Measurements from ENCODE around the gene SLC6A6. TPM values are rescaled to one million over a fixed set of nuclear protein-coding genes. Genes with fewer than 3 reads are reported as not detected.

SLC6A6 gene
- total and polyA plus RNA-seq, 10 donors = 3.4 to 150 (median 104) TPM

DNA sequence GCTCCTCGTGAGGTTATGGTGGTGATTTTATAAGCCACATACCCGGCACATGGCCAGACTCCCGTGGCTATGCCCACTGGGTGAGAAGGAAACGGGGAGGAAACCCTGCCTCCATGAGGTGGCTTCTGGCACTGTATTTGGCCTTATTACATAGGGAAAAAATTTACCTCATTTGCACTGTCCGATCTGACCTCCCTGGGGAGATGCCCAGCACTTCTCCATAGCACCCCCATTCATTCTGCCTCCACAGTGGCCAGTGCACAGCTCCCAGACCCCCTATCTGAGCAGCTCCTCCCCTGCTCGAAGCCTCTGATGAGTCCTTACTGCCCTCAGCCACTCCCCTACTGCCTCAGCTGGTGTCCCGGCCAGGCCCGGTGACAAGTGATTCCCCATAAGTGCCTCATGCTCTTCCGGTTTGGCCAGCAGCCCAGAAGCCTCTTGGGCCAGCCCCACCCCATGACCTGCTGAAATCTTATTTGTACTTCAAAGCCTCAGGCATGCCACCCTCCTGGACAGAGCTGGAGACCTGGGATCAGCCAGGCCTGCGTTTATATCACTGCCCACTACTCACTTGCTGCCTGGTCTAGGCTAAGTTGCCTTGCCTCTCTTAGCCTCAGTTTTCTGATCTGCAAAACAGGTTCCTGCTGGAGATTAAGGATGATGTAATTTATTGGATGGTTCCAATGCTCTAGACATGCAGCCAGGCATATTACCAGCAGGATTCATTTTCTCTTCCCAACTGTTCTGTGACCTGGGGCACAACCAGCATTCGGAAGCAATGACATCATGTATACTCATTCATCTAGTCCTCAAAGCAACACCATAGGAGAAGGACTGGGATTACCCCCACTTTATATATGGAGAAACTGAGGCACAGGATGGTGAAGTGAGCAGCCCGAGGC is 30.6 kb upstream of the SLC6A6 start:
- WGBS, 5 donors = 26 to 49% (median 31%) methylated on average over 12 of the region's 12 CpGs

DNA sequence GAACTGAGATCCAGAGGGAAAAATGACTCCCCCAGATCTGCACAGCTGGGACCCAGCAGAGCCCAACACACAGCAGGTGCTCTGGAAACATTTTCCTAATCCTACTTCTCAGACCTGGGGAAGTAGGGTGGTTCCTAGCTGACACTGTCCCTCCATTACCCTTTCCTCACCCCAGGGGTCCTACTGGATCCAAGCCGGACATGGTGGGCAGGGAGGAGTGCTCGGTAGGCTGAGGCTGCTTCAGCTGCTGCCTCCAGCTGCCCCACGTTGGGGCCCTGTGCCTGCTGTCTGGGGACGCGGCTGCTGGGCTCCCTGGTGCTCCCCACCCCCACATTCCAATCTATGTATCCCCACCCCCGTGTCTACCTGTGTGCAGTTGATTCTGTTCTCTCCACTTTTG is 29.8 kb upstream of the SLC6A6 start:
- H3K9me3 ChIP-seq = no peaks in the 10 kb centered on the region
- no peak overlapping the region for H3K4me3 ChIP-seq
- peaks cover 8 to 85% (median 38%) of the 10 kb centered on the region in 6 donors for H3K4me1 ChIP-seq
- H3K36me3 ChIP-seq = no peaks in the 10 kb centered on the region
- H3K27ac ChIP-seq = peak overlapping the region in 3 of 8 donors; percentile 65 to 78 (median 69)
- 73 to 94% (median 85%) methylated on average over 4 to 6 of the region's 6 CpGs for WGBS, 5 donors
- H3K27me3 ChIP-seq (replicated peaks in 1 of 7) = peaks cover 0 to 5% (median 0%) of the 10 kb centered on the region in 7 donors
- intact Hi-C loops (cut with DNase I; ENCODE audit: low total_unique reads) = no loop called here
- DNase-seq = no peak
- no peak for TF ChIP-seq POLR2A (IDR thresholded peaks at IDR 0.05)
- TF ChIP-seq, protein P1, sequence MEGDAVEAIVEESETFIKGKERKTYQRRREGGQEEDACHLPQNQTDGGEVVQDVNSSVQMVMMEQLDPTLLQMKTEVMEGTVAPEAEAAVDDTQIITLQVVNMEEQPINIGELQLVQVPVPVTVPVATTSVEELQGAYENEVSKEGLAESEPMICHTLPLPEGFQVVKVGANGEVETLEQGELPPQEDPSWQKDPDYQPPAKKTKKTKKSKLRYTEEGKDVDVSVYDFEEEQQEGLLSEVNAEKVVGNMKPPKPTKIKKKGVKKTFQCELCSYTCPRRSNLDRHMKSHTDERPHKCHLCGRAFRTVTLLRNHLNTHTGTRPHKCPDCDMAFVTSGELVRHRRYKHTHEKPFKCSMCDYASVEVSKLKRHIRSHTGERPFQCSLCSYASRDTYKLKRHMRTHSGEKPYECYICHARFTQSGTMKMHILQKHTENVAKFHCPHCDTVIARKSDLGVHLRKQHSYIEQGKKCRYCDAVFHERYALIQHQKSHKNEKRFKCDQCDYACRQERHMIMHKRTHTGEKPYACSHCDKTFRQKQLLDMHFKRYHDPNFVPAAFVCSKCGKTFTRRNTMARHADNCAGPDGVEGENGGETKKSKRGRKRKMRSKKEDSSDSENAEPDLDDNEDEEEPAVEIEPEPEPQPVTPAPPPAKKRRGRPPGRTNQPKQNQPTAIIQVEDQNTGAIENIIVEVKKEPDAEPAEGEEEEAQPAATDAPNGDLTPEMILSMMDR (IDR thresholded peaks at IDR 0.05 in 8 of 11, conservative IDR thresholded peaks at IDR 0.05 in 3 of 11) = no peak
- no peak for TF ChIP-seq POLR2AphosphoS5 (IDR thresholded peaks at IDR 0.05)

More for the DNA sequence above, 30.6 kb upstream of the SLC6A6 start:
- H3K9me3 ChIP-seq = no peaks in the 10 kb centered on the region
- no peak for TF ChIP-seq POLR2A (IDR thresholded peaks at IDR 0.05)
- TF ChIP-seq, protein P1 (IDR thresholded peaks at IDR 0.05 in 8 of 11, conservative IDR thresholded peaks at IDR 0.05 in 3 of 11) = no peak
- peak; percentile 63 to 79 (median 73) for TF ChIP-seq POLR2AphosphoS5 (IDR thresholded peaks at IDR 0.05)
- H3K27ac ChIP-seq = peak overlapping the region in 6 of 8 donors; percentile 12 to 78 (median 63)
- peaks cover 0 to 5% (median 0%) of the 10 kb centered on the region in 7 donors for H3K27me3 ChIP-seq (replicated peaks in 1 of 7)
- H3K4me3 ChIP-seq = no peak overlapping the region
- intact Hi-C loops (cut with DNase I; ENCODE audit: low total_unique reads) = no loop called here
- H3K4me1 ChIP-seq = peaks cover 6 to 77% (median 30%) of the 10 kb centered on the region in 6 donors
- DNase-seq = peak; percentile 90
- H3K36me3 ChIP-seq = no peaks in the 10 kb centered on the region

DNA sequence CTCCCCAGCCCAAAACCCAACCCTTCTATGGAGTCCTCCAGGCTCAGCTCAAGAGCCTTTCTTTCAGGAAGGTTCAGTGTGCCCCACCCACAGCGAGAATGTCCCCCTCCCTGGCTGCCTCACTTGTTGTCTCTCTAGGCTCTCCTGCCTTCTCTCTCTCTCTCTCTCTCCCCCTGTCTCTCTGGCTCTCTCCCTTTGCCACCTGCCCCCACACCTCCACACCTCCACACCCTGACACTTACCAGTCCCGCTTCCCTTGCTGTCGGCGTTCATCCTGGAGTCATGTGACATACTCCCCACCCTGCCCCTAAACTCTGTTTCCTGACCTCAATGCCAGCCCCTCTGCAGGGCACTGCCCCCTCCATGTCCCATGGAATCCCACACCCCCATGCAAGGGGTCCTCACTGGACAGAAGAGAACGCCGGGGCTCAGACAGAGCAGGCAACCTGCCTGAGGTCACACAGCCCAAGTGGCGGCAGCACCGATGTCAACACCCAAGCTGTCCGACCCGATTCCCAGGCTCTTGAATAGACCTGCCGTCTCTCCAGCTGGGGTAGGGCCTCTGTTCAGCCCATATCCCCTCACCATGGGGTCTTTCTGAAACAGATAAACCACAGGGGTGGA is 28.5 kb upstream of the SLC6A6 start:
- H3K9me3 ChIP-seq = no peaks in the 10 kb centered on the region
- H3K4me3 ChIP-seq = no peak overlapping the region
- no peaks in the 10 kb centered on the region for H3K36me3 ChIP-seq
- peaks cover 9 to 97% (median 47%) of the 10 kb centered on the region in 6 donors for H3K4me1 ChIP-seq
- intact Hi-C loops (cut with DNase I; ENCODE audit: low total_unique reads) = no loop called here
- H3K27ac ChIP-seq = no peak overlapping the region
- TF ChIP-seq, protein P1 (IDR thresholded peaks at IDR 0.05 in 8 of 11, conservative IDR thresholded peaks at IDR 0.05 in 3 of 11) = no peak
- WGBS, 5 donors = 78 to 83% (median 81%) methylated on average over 8 to 11 of the region's 11 CpGs
- no peak for DNase-seq
- H3K27me3 ChIP-seq (replicated peaks in 1 of 7) = peaks cover 0 to 5% (median 0%) of the 10 kb centered on the region in 7 donors

DNA sequence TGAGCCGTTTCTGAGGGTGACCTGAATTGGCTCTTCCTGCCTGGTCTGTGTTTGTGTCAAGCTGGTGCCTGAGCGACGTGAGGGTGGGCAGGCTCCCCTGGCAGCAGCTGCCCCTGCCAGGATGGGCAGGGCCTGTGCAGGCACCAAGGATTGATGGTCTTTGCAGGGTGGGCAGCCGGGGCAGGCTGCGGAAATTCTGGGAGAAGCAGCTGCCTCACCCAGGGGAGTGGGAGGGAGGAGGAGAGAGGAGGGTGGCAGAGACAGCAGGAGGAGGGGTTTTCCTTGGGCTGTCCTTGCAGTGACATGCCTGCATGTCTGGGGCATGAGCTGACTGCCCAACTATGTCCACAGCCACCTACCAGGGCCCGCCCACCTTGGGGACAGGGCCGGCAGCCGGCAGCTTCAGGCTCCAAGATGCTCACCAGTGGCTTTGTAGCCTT is 27.9 kb upstream of the SLC6A6 start:
- no peaks in the 10 kb centered on the region for H3K9me3 ChIP-seq
- DNase-seq = no peak
- intact Hi-C loops (cut with DNase I; ENCODE audit: low total_unique reads) = no loop called here
- no peak overlapping the region for H3K27ac ChIP-seq
- peaks cover 0 to 5% (median 0%) of the 10 kb centered on the region in 7 donors for H3K27me3 ChIP-seq (replicated peaks in 1 of 7)
- peaks cover 9 to 96% (median 47%) of the 10 kb centered on the region in 6 donors for H3K4me1 ChIP-seq
- 73 to 85% (median 80%) methylated on average over 4 to 8 of the region's 8 CpGs for WGBS, 5 donors
- TF ChIP-seq POLR2A (IDR thresholded peaks at IDR 0.05) (no peak), POLR2AphosphoS5 (IDR thresholded peaks at IDR 0.05) (no peak)
- TF ChIP-seq, protein P1 (IDR thresholded peaks at IDR 0.05 in 8 of 11, conservative IDR thresholded peaks at IDR 0.05 in 3 of 11) = no peak
- no peaks in the 10 kb centered on the region for H3K36me3 ChIP-seq
- no peak overlapping the region for H3K4me3 ChIP-seq

Data from spleen (tissue), 11 donors.